Mammary epithelial cell (primary cell): ENCODE data around the gene STK17B.

Experiments used
- CTCF ChIP-seq, 2 donors: IDR thresholded peaks in 1 of 2; conservative IDR thresholded peaks in 1 of 2; 2 replicates each; pipeline ENCODE4 v1.5.1; 2011 to 2012; ENCODE audit warnings: inconsistent platforms in 2 of 2, low read length in 2 of 2, mild to moderate bottlenecking in 2 of 2, control low read depth in 1 of 2, low read depth in 1 of 2; ENCODE audit not compliant: insufficient read depth in 1 of 2; ENCODE audit errors: extremely low read depth in 1 of 2
- EZH2 ChIP-seq: IDR thresholded peaks from 2 replicates; pipeline ENCODE4 v1.6.1; 2012; ENCODE audit warnings: low read length, inconsistent platforms, borderline replicate concordance

GRCh38 chr2:196195302-196195701, 23.9 kb upstream of the STK17B start:
- TF ChIP-seq EZH2 (no peak), CTCF (conservative IDR thresholded peaks at IDR 0.05 in 1 of 2, IDR thresholded peaks at IDR 0.05 in 1 of 2; ENCODE audit: extremely low read depth in 1 of 2, insufficient read depth in 1 of 2, low read depth in 1 of 2, low read length in 2 of 2) (no peak)
